Measurements from ENCODE around the gene CDK6.

CDK6 gene

GRCh38 chr7:92671505-92672169, 164.7 kb downstream of the CDK6 start:
- no peak for DNase-seq

GRCh38 chr7:92670204-92670851, 166.0 kb downstream of the CDK6 start:
- no peak for DNase-seq

GRCh38 chr7:92669616-92670165, 166.7 kb downstream of the CDK6 start:
- no peak for DNase-seq

GRCh38 chr7:92668564-92668963, 167.8 kb downstream of the CDK6 start:
- no peak for DNase-seq

- DNase-seq, result peak; percentile 52
Observed at GRCh38 chr7:92667816-92668535, 168.4 kb downstream of the CDK6 start.

- DNase-seq, result peak; percentile 18
Observed at GRCh38 chr7:92665926-92666325, 170.4 kb downstream of the CDK6 start.

- DNase-seq, result no peak
Observed at GRCh38 chr7:92661651-92662050, 174.7 kb downstream of the CDK6 start.

GRCh38 chr7:92658671-92659070, 177.7 kb downstream of the CDK6 start:
- no peak for DNase-seq

GRCh38 chr7:92657391-92657790, 179.0 kb downstream of the CDK6 start:
- no peak for DNase-seq

- no peak for DNase-seq
Observed at GRCh38 chr7:92656121-92656520, 180.3 kb downstream of the CDK6 start.

GRCh38 chr7:92655346-92655884, 181.0 kb downstream of the CDK6 start:
- DNase-seq, result no peak

GRCh38 chr7:92653136-92653535, 183.2 kb downstream of the CDK6 start:
- no peak for DNase-seq

GRCh38 chr7:92652536-92652935, 183.8 kb downstream of the CDK6 start:
- no peak for DNase-seq

- DNase-seq, result no peak
Observed at GRCh38 chr7:92650391-92650790, 186.0 kb downstream of the CDK6 start.

GRCh38 chr7:92648067-92648466, 188.3 kb downstream of the CDK6 start:
- DNase-seq, result no peak

- DNase-seq, result no peak
Observed at GRCh38 chr7:92647652-92648051, 188.7 kb downstream of the CDK6 start.

- no peak for DNase-seq
Observed at GRCh38 chr7:92647011-92647625, 189.3 kb downstream of the CDK6 start.

GRCh38 chr7:92645114-92646061, 191.0 kb downstream of the CDK6 start:
- no peak for DNase-seq

GRCh38 chr7:92644406-92645113, 191.8 kb downstream of the CDK6 start:
- DNase-seq, result no peak

GRCh38 chr7:92643821-92644220, 192.6 kb downstream of the CDK6 start:
- DNase-seq, result no peak

GRCh38 chr7:92641921-92642511, 194.4 kb downstream of the CDK6 start:
- peak; percentile 87 for DNase-seq
